HG03378 (cell line): ENCODE results near the gene FMNL2.

ENCODE experiments used
- ATAC-seq: cut with Tn5 transposase; IDR thresholded peaks from one replicate; pipeline ENCODE4 v1.9.1; 2021; ENCODE audit warnings: mild to moderate bottlenecking, moderate library complexity; ENCODE audit not compliant: unreplicated experiment

The FMNL2 gene

DNA sequence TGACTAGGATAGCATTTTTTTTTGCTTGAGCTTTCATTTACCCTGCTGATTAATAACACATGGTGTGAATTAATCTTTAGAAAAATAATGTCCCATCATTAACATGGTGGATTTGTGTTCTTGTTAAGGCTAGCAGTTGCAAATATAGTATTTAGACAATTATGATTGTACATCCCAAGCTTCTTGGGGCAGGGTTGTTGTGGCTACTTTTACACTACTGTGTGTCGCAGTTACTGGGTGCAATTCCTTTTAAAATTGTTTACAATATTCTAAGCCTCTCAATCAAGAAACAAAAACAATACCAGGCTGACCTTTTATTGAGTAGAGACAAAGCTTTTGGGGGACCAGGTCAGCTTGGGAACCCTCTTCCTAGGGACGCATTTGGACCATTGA lies 2.5 kb downstream of the FMNL2 start:
- ATAC-seq, result no peak

DNA sequence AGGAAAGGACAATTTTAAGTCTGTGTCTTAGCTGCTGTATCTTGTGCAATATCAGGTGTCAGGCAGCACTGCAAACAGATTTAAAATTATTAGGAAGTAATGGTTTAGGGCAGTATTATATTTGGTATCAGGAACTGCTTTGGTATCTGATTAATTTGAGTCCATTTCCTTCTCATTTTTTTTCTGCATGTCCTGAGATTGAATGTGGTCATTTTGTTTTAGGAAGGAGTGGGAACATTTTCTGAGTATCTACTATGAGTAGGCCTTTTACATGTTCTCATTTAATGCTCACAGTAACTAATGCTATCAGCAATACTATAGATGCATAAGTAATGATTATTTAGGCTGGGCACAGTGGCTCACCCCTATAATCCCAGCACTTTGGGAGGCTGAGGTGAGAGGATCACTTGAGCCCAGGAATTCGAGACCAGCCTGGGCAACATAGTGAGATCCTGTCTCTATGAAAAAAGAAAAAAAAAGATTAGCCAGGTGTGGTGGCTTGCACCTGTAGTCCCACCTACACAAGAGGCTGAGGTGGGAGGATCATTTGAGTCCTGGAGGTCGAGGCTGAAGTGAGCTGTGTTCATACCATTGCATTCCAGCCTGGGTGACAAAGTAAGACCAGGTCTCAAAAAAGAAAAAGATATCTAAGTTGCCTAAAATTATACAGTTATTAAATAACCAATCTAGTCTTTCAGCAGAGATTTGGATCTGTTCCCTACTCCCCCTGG lies 4.7 kb downstream of the FMNL2 start:
- ATAC-seq, result no peak

- ATAC-seq, result no peak
Observed at GRCh38 chr2:152342259-152343046, 7.5 kb downstream of the FMNL2 start.

DNA sequence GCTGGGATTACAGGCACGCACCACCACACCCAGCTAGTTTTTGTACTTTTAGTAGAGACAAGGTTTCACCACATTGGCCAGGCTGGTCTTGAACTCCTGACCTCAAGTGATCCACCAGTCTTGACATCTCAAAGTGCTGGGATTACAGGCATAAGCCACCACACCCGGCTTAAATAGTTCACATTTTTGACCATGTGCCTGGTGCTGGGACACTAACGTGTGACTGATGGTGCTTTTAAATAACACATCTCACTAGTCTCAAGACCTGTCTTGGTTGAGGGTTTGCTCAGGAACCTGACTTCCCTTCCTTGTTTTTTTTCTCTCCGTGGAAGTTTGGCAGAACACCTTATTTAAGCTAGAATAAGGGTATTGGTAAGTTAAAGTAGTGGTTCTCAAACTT lies 8.5 kb downstream of the FMNL2 start:
- no peak for ATAC-seq

- ATAC-seq, result no peak
Observed at GRCh38 chr2:152344579-152345195, 9.7 kb downstream of the FMNL2 start.

GRCh38 chr2:152347076-152347475 lies 12.1 kb downstream of the FMNL2 start:
- ATAC-seq, result no peak

DNA sequence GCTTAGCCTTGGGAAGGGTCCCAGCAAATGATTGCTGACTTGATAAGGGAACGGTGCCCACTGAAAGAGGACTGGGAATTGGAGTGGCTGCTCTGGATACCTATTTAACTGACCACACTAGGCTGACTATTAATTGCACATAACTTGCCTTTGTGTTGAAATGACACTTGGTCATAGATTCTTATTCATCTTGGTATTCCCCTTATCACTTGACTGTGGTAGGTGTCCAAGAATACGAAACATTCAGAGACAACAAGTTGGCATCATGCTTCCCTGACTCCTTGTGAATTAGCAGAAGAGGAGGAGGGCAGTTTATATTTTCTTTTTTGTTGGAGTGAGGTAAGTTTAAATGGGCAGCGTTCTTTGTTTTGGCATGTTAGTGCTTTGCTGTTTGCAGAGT lies 13.4 kb downstream of the FMNL2 start:
- ATAC-seq, result no peak

- ATAC-seq, result no peak
Observed at GRCh38 chr2:152349416-152349815, 14.4 kb downstream of the FMNL2 start.

GRCh38 chr2:152350155-152350679 lies 15.2 kb downstream of the FMNL2 start:
- ATAC-seq, result no peak

DNA sequence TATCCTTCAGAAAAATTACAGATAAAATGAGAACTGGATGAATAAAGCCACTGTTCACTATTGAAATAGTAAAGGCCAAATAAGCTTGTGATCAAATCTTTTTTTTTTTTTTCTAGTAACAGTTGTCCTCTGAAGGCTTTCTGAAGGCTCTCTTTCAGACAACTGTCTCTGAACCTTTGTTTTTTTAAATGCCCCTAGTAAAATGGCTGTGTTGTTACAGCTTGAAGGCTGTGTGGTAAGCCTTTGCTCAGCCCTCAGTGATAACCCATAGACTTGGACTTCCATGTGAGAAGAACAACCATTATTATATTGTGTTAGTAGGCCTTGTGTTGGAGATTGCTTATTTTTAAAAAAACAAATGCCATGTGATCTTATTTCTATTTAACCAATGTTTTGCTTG lies 17.6 kb downstream of the FMNL2 start:
- no peak for ATAC-seq

DNA sequence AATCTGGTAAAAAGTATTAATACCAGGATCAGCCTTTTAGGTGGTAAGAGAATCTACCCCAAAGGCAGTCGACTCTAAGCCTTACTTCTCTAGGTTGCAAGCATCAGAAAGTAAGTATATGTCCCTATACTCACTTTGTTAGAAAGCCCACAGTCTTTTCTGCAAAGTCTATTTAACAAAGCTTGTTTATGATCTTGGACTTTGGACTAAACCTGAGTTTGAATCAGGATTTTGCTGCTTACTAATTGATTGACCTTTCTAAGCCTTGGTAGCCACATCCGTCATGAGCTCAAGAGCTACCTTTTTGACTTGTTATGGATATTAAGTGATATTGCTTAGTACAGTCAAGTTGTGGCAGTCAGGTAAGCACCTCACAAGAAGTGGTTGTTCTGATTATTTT lies 18.4 kb downstream of the FMNL2 start:
- no peak for ATAC-seq

DNA sequence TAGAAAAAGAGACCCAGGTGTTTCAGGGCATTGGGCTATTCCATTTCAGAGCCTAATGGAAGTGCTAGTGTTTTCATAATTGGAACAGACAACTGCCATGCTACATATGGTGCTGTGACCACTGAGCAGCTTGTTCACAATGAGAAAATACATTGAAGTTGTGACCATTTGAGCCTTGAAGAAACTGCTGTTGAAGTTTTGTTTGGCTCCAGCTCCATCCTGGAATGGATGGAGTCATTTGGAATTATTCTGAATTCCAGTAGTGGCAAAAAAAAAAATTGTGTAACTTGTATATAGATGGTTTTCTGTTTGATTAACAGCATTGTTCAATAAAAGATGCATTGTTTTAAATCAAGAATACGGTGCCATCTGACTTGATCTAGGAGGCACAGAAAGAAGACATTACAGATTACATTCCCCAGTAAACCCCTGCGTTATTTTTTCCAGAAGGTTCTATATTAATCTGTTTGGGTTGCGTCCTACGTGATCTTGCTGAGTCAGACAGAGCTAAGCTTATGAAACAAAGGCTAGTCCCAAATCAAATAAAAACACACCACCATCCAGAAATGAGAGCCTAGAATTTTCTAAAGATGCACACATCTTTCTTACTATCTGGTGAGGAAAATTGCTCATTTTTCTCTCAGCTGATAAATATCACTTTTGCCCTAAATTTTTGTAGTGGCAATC lies 19.2 kb downstream of the FMNL2 start:
- ATAC-seq, result no peak

DNA sequence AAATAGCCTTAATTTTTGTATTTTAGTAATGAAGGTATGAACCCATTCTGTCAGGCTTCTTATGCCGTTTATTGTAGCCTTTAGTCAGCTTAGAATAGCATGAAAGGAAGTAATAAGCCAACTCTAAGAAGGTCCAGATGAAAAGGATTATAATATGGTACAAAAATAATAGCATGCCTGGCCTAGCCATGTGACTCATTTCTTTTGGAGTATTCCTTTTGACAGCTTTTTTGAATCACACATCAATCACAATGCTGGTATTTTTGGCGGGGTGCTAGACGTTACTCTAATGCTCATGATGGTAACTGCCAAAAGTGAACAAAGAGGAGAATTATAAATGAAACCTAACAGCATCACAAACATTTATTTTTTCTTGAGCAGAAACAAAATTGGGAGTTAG lies 19.9 kb downstream of the FMNL2 start:
- ATAC-seq, result no peak

- ATAC-seq, result no peak
Observed at GRCh38 chr2:152355409-152355831, 20.4 kb downstream of the FMNL2 start.

DNA sequence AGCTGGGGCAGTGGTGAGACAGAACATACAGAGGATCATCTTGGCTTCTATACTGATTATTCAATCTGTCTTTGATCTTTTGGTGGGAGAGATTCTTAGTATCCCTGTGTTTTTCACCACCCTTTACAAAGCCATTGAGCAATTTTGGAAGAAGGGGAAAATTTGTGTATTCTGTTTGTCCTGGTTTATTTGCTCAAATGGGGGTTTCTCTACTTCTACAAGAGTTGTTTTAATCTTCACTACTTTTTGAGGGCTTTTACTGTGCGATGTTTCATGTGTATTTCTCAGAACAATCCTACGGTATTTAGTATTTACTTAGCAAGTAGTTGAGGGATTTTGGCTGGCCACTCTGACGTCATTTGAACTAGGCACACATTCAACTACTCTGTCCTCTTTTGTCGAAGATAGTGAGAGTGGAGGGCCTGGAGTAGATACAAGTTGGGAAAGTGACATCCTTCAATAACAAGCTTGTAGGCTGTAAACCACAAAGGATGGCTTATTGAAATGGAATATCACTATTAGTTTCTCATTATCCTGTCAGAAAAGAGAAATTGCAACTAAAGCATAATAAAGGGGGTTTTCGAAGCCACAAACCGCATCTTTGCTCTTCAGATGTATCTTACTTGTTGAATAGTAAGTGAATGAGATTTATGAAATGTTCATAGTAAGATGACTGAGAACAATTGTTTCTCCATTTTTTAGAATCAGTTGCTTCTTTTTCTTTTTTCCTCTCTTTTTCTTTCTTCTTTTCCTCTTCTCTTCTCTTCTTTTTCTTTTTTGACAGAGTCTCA lies 24.8 kb downstream of the FMNL2 start:
- no peak for ATAC-seq

- no peak for ATAC-seq
Observed at GRCh38 chr2:152363936-152364335, 29.0 kb downstream of the FMNL2 start.

GRCh38 chr2:152367547-152368390 lies 32.8 kb downstream of the FMNL2 start:
- ATAC-seq, result peak; percentile 65

DNA sequence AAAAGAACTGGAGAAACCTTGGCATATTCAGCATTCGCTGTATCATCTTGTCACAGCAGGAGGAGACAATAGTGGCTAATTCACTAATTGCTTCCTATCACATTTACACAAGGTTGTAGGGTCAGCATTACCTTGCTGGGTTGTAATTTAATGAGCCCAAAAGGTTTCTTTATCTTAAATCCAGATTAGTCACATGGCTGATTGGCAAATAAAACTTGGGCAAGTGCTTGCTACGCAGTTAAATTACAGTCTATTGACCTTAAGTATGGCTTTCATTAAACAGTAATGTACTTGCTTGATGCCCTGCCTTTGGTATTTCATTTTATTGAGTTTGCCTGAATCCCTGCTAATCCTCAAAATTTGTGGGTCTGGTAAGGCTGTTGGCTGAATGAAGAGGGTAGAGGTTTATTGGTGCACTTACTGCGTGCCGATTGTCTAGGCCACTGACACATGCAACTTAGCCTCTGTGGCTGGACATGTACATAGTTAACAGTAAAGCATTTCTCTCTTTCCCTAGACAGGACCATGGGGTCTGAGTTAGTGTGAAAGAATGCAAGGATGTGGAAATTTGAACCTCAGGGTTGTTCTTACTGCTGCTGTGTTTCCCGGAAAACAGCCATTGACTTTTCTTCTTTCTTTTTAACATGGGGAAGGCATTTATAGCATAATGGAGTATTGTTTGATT lies 34.3 kb downstream of the FMNL2 start:
- no peak for ATAC-seq

DNA sequence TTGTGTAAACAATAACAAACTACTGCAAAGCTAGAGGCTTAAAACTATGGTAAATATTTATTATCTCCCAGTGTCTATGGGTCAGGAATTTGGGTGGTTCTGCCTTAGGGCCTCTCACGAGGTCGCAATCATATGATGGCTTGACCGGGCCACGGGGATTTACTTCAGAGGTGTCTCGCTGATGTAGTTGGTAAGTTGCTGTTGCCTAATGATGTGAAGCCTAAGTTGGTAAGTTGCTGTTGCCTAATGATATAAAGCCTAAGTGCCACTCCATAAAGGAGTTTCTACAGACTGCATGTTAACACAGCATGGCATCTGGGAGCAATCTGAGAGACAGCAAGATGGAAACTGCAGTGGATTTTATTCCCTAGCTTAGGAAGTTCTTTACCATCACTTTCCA lies 35.8 kb downstream of the FMNL2 start:
- ATAC-seq, result no peak
